ENCODE results near the gene F7.

- TF ChIP-seq CTCF (IDR thresholded peaks at IDR 0.05) (no peak), EZH2 (IDR thresholded peaks at IDR 0.05; ENCODE audit: borderline replicate concordance, insufficient read depth, low read depth, low read length, poor library complexity, severe bottlenecking) (no peak)
Observed at GRCh38 chr13:113106711-113107351, 1.2 kb downstream of the F7 start.

All from B cell (primary cell).